ENCODE results near the gene TRMT61B. TPM values are rescaled to one million over a fixed set of nuclear protein-coding genes. Genes with fewer than 3 reads are reported as not detected.

The TRMT61B gene
- total RNA-seq, 2 donors from 2014 or later, result 14.3 to 16.0 TPM

Other genes starting within 250 kb of the TRMT61B start
- gene PPP1CB, start 118.5 kb downstream of the TRMT61B start, total RNA-seq, result 100 to 1,000 TPM; 260 to 326 TPM
- under 1 TPM; 0.31 to 0.44 TPM for gene SPDYA, start 59.5 kb downstream of the TRMT61B start, total RNA-seq
- 10 to 100 TPM; 17.9 to 43.4 TPM for gene WDR43, start 24.4 kb upstream of the TRMT61B start, total RNA-seq
- 10 to 100 TPM; 15.5 to 24.8 TPM for gene TOGARAM2, start 111.0 kb upstream of the TRMT61B start, total RNA-seq
- gene PCARE, start 204.2 kb upstream of the TRMT61B start, total RNA-seq, result 1 to 10 TPM in 1 of 2 donors, under 1 TPM in 1; 0.58 to 1.0 TPM
- gene CLIP4, start 245.1 kb upstream of the TRMT61B start, total RNA-seq, result 10 to 100 TPM; 45.1 to 63.1 TPM

Data from left cardiac atrium (tissue), 2 donors.